GM12891 (cell line): ENCODE results near the gene OOSP3.
"Not testable (repeated sequence)": the region's sequence is repeated elsewhere in the genome, so short reads cannot be mapped to it uniquely, and the experiment has no call there.

Experiments used
- DNase-seq: peaks from one replicate; pipeline ENCODE4 v3.0.0; 2011; ENCODE audit warnings: low spot score; ENCODE audit not compliant: insufficient read length
- FAIRE-seq: peaks from 2 replicates; lab custom pipeline; 2011; peaks lifted over from hg19 to GRCh38; lab: Jason Lieb, UNC
- PAX5 ChIP-seq: IDR thresholded peaks from 2 replicates; pipeline ENCODE4 v1.6.1; 2011; ENCODE audit warnings: low read length, moderate library complexity, mild to moderate bottlenecking; ENCODE audit not compliant: insufficient read depth, severe bottlenecking
- POLR2A ChIP-seq: IDR thresholded peaks from 2 replicates; pipeline ENCODE4 v1.6.1; 2011; ENCODE audit warnings: low read depth, low read length, control low read depth
- POLR2AphosphoS5 ChIP-seq: IDR thresholded peaks from 2 replicates; pipeline ENCODE4 v1.6.1; 2011; ENCODE audit warnings: low read depth, low read length, control low read depth
- POU2F2 ChIP-seq: IDR thresholded peaks from 2 replicates; pipeline ENCODE4 v1.6.1; 2011; ENCODE audit warnings: low read depth, mild to moderate bottlenecking, control low read depth, low read length, moderate library complexity
- SPI1 ChIP-seq: IDR thresholded peaks from 2 replicates; pipeline ENCODE4 v1.6.1; 2011; ENCODE audit warnings: low read depth, low read length, control low read depth
- TAF1 ChIP-seq: IDR thresholded peaks from 2 replicates; pipeline ENCODE4 v1.6.1; 2011; ENCODE audit warnings: low read depth, low read length, control low read depth

Gene OOSP3

DNA sequence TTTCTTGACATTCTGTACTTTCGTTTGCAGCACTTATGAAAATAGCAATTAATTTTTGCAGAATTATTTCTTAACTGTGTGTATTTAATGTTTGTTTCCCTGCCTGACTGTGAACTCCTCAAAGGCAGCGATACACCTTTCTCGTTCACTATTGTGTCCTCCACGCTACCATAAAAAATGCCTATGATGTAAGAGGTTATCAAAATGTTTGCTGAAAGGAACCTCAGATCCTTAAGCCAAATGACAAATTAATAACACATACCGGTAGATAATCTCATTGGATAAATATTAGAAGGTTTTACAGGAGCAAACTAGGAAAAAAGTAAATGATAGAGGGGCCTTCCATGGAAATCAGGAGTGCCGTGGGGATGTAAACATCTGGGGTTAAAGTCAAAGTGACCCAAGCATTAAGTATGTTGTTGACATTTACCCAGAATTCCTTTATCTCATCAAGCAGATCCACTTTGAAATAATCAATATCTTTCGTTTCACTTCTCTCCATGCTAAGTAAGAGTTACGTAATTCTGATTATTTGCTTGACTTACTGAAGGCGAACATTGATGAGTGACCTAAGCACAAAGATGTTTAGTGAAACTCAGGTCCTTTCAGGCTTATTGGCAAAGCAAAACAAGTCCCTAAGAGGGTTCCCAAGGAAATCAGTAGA, 2.6 kb upstream of the OOSP3 start:
- FAIRE-seq = no peak
- DNase-seq = no peak
- TF ChIP-seq PAX5 (no peak), TAF1 (no peak), POU2F2 (no peak), SPI1 (no peak), POLR2AphosphoS5 (no peak), POLR2A (no peak)

GRCh38 chr11:59877325-59877724, 1.3 kb upstream of the OOSP3 start:
- no peak for TF ChIP-seq POU2F2
- TF ChIP-seq TAF1 = no peak
- no peak for TF ChIP-seq SPI1
- TF ChIP-seq PAX5 = no peak
- TF ChIP-seq POLR2A = no peak
- TF ChIP-seq POLR2AphosphoS5 = no peak
- FAIRE-seq = no peak
- no peak for DNase-seq

DNA sequence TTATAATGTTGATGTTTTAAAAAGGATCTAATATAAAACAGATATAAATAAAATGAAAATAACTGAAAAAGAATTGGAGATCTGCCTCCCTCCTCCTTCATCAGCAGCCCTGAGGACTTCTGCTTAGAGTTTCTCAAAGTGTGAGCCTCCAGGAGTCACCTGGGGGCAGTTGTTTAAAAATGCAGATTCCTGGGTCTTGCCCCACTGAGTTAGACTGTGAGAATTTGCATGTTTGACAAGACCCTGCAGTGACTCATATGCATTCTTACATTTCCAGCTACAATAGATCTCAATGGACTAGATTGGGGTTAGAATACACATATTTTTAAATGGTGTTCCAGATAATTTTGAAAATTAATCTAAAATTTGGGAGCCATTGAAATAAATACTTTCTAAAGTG, 798 bp upstream of the OOSP3 start:
- no peak for DNase-seq
- TF ChIP-seq TAF1 (no peak), POLR2A (no peak)
- FAIRE-seq = no peak

GRCh38 chr11:59879567-59879966, 985 bp downstream of the OOSP3 start:
- no peak for TF ChIP-seq SPI1
- TF ChIP-seq TAF1 = no peak
- no peak for TF ChIP-seq POU2F2
- TF ChIP-seq PAX5 = no peak
- TF ChIP-seq POLR2A = no peak
- TF ChIP-seq POLR2AphosphoS5 = no peak
- DNase-seq (no peak), FAIRE-seq (no peak)

DNA sequence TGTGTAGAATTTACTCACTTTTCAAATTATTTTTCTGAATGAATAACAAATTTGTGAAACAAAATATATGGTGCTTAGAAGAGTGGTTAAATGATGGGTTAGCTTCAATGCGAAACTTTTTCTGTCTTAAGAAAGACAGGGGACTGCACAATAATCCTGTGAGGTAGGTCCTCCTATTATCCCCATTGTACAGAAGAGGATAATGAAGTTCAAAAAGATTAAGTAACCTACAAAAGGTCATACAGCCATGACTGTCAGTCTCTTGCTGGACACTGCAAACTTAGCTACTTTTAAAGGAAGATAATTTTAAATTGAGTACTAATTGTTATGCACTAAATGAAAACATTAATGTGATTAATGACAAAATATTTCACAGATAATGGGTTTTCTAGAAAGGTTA, 5.0 kb downstream of the OOSP3 start:
- DNase-seq = no peak
- TF ChIP-seq PAX5 = no peak
- no peak for TF ChIP-seq POLR2A
- TF ChIP-seq POU2F2 = no peak
- TF ChIP-seq SPI1 = no peak
- TF ChIP-seq POLR2AphosphoS5 = no peak
- no peak for TF ChIP-seq TAF1
- no peak for FAIRE-seq

GRCh38 chr11:59887156-59887555, 8.6 kb downstream of the OOSP3 start:
- not testable (repeated sequence) for DNase-seq, FAIRE-seq

- no peak for TF ChIP-seq SPI1
- FAIRE-seq (no peak), DNase-seq (no peak)
These were observed 13.2 kb downstream of the OOSP3 start for GRCh38 chr11:59891781-59892181.

- DNase-seq = no peak
- TF ChIP-seq TAF1 (no peak), POLR2A (no peak), POLR2AphosphoS5 (no peak)
- no peak for FAIRE-seq
These were observed 16.0 kb downstream of the OOSP3 start for GRCh38 chr11:59894616-59895015.

DNA sequence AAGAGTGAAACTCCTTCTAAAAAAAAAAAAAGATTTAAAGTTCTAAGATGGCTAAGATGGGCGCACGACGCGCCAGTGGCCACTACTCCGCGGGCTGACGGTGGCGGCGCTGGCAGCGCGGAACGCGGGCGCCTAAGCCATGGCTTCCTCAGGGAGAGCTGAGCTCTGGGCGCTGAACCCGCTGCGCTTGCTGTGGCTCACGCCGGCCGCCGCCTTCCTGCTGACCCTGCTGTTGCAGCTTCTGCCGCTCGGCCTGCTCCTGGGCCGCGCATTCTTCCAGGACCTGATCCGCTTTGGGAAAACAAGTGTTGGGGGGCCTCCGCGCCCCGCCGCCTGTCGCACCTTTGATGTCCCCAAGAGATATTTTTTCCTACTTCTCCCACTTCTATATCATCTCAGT, 19.5 kb downstream of the OOSP3 start:
- DNase-seq (no peak), FAIRE-seq (no peak)
- TF ChIP-seq TAF1 = no peak
- TF ChIP-seq SPI1 = no peak
- no peak for TF ChIP-seq POLR2AphosphoS5
- TF ChIP-seq POLR2A = no peak
- no peak for TF ChIP-seq PAX5
- no peak for TF ChIP-seq POU2F2

DNA sequence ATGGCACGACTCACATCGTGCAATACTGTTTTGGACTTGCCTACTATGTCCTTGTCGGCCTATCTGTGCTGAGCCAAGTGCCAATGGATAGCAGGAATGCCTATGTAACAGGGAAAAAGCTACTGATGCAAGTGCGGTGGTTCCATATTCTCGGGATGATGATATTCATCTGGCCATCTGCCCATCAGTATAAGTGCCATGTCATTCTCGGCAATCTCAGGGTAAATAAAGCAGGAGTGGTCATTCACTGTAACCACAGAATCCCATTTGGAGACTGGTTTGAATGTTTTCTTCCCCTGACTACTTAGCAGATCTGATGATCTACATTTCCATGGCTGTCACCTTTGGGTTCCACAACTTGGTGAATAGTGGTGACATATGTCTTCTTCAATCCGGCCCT, 20.1 kb downstream of the OOSP3 start:
- FAIRE-seq (no peak), DNase-seq (no peak)
- TF ChIP-seq PAX5 (no peak), SPI1 (no peak), POU2F2 (no peak), POLR2AphosphoS5 (no peak), POLR2A (no peak), TAF1 (no peak)

GRCh38 chr11:59899532-59899931, 20.9 kb downstream of the OOSP3 start:
- DNase-seq = no peak
- TF ChIP-seq POLR2AphosphoS5 (no peak), POLR2A (no peak)
- FAIRE-seq = no peak
